ENCODE results near the gene ACTR1B.

Gene ACTR1B

GRCh38 chr2:97669448-97669847 lies 5.6 kb upstream of the ACTR1B start, which contains the start of gene C2orf92:
C2orf92 (plus strand) TSS chr2:97669713; CDS start chr2:97669789, 76 bp downstream.
- TF ChIP-seq EP300 (IDR thresholded peaks at IDR 0.05; ENCODE audit: borderline replicate concordance) = no peak
- no peak for TF ChIP-seq REST (IDR thresholded peaks at IDR 0.05; ENCODE audit: low read depth)
- no peak for TF ChIP-seq CREB1 (IDR thresholded peaks at IDR 0.05; ENCODE audit: low read depth)
- no peak for TF ChIP-seq FOXM1 (IDR thresholded peaks at IDR 0.05; ENCODE audit: borderline replicate concordance, low read depth)
- TF ChIP-seq NFIC (IDR thresholded peaks at IDR 0.05) = no peak
- TF ChIP-seq YY1 (IDR thresholded peaks at IDR 0.05; ENCODE audit: low read depth) = no peak
- TF ChIP-seq CEBPB (IDR thresholded peaks at IDR 0.05) = no peak
- no peak for TF ChIP-seq USF1 (IDR thresholded peaks at IDR 0.05)
- no peak for TF ChIP-seq TEAD4 (IDR thresholded peaks at IDR 0.05)
- TF ChIP-seq RAD21 (IDR thresholded peaks at IDR 0.05; ENCODE audit: low read depth) = no peak
- no peak for TF ChIP-seq TAF1 (IDR thresholded peaks at IDR 0.05; ENCODE audit: low read depth)
- no peak for TF ChIP-seq MAX (IDR thresholded peaks at IDR 0.05)
- no peak for TF ChIP-seq TCF12 (IDR thresholded peaks at IDR 0.05; ENCODE audit: low read depth)
- TF ChIP-seq EGR1 (IDR thresholded peaks at IDR 0.05) = no peak
- no peak for TF ChIP-seq ZBTB7A (IDR thresholded peaks at IDR 0.05; ENCODE audit: low read depth)

- TF ChIP-seq CEBPB (IDR thresholded peaks at IDR 0.05) (no peak), TCF12 (IDR thresholded peaks at IDR 0.05; ENCODE audit: low read depth) (no peak), NFIC (IDR thresholded peaks at IDR 0.05) (no peak), YY1 (IDR thresholded peaks at IDR 0.05; ENCODE audit: low read depth) (no peak), USF1 (IDR thresholded peaks at IDR 0.05) (no peak), TEAD4 (IDR thresholded peaks at IDR 0.05) (no peak), REST (IDR thresholded peaks at IDR 0.05; ENCODE audit: low read depth) (no peak), MAX (IDR thresholded peaks at IDR 0.05) (no peak), TAF1 (IDR thresholded peaks at IDR 0.05; ENCODE audit: low read depth) (no peak), ZBTB7A (IDR thresholded peaks at IDR 0.05; ENCODE audit: low read depth) (no peak), FOXM1 (IDR thresholded peaks at IDR 0.05; ENCODE audit: borderline replicate concordance, low read depth) (no peak), CREB1 (IDR thresholded peaks at IDR 0.05; ENCODE audit: low read depth) (no peak)
These were observed 759 bp upstream of the ACTR1B start for GRCh38 chr2:97664636-97664970.

- TF ChIP-seq MAX (IDR thresholded peaks at IDR 0.05) = no peak
- no peak for TF ChIP-seq NFIC (IDR thresholded peaks at IDR 0.05)
- no peak; the same call in 1 of the 2 replicates for TF ChIP-seq TAF1 (IDR thresholded peaks at IDR 0.05; ENCODE audit: low read depth)
- TF ChIP-seq TCF12 (IDR thresholded peaks at IDR 0.05; ENCODE audit: low read depth) = 0 out of 2 replicates have a peak, but pooled peaks have one; percentile 4
- TF ChIP-seq CEBPB (IDR thresholded peaks at IDR 0.05) = no peak
- no peak for TF ChIP-seq EGR1 (IDR thresholded peaks at IDR 0.05)
- TF ChIP-seq ZBTB7A (IDR thresholded peaks at IDR 0.05; ENCODE audit: low read depth) = peak; percentile 38
These were observed 250 bp downstream of the ACTR1B start for GRCh38 chr2:97663626-97663961.

GRCh38 chr2:97662895-97663625 lies 784 bp downstream of the ACTR1B start:
- TF ChIP-seq EP300 (IDR thresholded peaks at IDR 0.05; ENCODE audit: borderline replicate concordance) (no peak), MAX (IDR thresholded peaks at IDR 0.05) (peak; percentile 13; the same call in 1 of the 2 replicates), TEAD4 (IDR thresholded peaks at IDR 0.05) (no peak), ZBTB7A (IDR thresholded peaks at IDR 0.05; ENCODE audit: low read depth) (peak; percentile 79; the same call in 1 of the 2 replicates), FOXM1 (IDR thresholded peaks at IDR 0.05; ENCODE audit: borderline replicate concordance, low read depth) (no peak)

GRCh38 chr2:97662386-97662894 lies 1.4 kb downstream of the ACTR1B start:
- no peak for TF ChIP-seq NFIC (IDR thresholded peaks at IDR 0.05)
- no peak for TF ChIP-seq RAD21 (IDR thresholded peaks at IDR 0.05; ENCODE audit: low read depth)
- no peak for TF ChIP-seq EP300 (IDR thresholded peaks at IDR 0.05; ENCODE audit: borderline replicate concordance)
- TF ChIP-seq CEBPB (IDR thresholded peaks at IDR 0.05) = no peak
- TF ChIP-seq MAX (IDR thresholded peaks at IDR 0.05) = no peak
- no peak for TF ChIP-seq FOXM1 (IDR thresholded peaks at IDR 0.05; ENCODE audit: borderline replicate concordance, low read depth)
- no peak for TF ChIP-seq TAF1 (IDR thresholded peaks at IDR 0.05; ENCODE audit: low read depth)
- no peak for TF ChIP-seq EGR1 (IDR thresholded peaks at IDR 0.05)

Measured in Ishikawa (cell line).